Suppressor macrophage (primary cell): ENCODE results near the gene BAMBI.
"Not testable (repeated sequence)": the region's sequence is repeated elsewhere in the genome, so short reads cannot be mapped to it uniquely, and the experiment has no call there.

ENCODE experiments used
- DNase-seq, 4 experiments: peaks; one replicate each; pipeline ENCODE4 v3.0.0-alpha.2; 2020 to 2022
- total RNA-seq, 17 experiments: gene quantifications; one replicate each; lab custom pipeline; 2026; ENCODE audit warnings: mixed read lengths in 6 of 17, inconsistent platforms in 3 of 17; lab: John Stamatoyannopoulos, UW

Gene BAMBI, protein sequence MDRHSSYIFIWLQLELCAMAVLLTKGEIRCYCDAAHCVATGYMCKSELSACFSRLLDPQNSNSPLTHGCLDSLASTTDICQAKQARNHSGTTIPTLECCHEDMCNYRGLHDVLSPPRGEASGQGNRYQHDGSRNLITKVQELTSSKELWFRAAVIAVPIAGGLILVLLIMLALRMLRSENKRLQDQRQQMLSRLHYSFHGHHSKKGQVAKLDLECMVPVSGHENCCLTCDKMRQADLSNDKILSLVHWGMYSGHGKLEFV
- total RNA-seq = 0.97 to 11.1 (median 2.8) reads per million in 17 experiments

DNA sequence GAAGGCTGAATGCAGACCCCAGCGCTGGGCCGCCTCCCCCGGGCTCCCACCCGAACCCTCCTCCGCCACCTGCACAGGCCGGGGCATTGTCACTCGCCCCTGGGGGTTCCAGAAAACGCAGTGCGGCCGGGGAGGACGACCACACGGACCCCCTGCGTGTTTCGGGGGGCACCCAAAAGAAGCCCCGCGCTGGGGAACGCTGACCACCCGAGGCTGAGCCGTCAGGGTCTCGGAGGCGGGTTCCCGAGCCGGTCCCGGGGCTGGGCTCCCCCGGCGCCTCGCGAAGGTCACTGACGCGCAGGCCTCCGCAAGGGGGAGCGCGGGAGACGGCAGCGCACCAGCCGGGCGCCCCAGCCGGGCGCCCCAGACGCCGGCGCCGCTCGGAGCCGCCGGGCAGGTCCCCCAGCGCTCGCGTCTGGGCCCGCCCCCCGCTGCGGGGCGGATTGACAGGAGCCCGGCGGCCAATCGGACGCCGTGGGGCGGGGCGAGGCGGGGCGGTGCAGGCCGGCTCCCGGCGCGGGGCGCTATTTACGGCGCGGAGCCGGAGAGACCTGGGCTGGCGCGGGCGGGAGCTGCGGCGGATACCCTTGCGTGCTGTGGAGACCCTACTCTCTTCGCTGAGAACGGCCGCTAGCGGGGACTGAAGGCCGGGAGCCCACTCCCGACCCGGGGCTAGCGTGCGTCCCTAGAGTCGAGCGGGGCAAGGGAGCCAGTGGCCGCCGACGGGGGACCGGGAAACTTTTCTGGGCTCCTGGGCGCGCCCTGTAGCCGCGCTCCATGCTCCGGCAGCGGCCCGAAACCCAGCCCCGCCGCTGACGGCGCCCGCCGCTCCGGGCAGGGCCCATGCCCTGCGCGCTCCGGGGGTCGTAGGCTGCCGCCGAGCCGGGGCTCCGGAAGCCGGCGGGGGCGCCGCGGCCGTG, at the start of gene BAMBI:
BAMBI (plus strand) TSS at position 554 of the 920 bp plus-strand sequence. CDS start 377 bp downstream, outside the sequence.
- DNase-seq = peak; percentile 96 to 99 (median 98)

DNA sequence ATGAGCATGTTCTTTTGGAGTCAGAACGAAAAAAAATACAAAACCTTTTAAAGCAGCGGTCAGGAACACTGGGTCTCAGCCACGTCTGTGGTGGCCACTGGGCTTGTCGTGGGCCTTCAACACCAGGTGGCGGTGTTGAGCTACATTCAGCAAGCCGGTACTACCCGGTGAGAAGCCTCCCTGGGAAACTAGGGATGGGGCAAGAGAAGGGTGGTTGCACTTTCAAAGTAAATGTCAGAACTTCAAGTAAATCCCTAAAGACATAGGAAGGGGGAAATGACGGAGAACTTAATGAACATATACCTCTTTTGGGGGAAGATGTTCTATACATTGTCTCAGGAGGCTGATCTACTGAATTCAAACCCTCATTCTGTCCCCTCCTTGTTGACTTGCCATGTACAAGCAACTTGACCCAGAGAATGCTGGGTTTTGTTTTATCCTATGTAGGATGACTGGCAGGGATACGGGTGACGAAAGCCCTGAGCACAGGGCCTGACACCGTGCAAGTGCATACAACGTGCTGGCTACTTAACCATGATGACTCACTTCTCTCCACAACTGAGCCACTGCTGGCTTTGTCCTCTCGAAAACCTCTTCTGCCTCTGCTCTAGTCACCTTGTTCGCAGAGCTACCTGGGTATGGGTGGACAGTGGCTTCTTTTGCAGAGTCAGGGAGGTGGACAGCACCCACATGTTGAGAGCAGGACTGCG, 49.0 kb upstream of the BAMBI start:
- peak; percentile 81 to 88 (median 86) for DNase-seq

DNA sequence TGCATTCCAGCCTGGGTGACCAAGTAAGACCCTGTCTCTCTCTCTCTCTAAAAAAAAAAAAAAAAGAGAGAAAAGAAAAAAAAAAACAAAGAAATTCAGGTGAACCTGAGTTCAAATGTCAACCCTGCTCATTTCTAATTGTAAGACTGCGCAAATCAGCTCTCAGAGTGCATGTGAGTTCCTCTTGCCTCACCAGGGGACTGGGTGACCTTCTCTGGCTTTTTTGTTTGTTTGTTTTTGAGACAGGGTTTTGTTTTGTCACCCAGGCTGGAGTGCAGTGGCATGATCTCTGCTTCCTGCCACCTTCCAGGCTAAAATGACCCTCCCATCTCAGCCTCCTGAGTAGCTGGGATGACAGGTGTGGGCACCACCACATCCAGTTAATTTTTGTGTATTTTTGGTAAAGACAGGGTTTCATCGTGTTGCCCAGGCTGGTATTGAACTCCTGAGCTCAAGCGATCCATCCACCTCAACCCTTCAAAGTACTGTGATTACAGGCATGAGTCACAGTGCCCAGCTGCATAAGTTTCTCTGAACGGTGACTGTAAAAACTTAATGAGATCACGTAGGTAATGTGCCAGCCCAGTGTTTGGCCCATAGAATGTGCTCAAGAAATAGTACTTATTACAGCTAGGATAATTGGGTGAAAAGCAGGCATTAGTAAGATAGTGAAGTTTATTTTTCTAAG, 45.3 kb upstream of the BAMBI start:
- DNase-seq = no peak

DNA sequence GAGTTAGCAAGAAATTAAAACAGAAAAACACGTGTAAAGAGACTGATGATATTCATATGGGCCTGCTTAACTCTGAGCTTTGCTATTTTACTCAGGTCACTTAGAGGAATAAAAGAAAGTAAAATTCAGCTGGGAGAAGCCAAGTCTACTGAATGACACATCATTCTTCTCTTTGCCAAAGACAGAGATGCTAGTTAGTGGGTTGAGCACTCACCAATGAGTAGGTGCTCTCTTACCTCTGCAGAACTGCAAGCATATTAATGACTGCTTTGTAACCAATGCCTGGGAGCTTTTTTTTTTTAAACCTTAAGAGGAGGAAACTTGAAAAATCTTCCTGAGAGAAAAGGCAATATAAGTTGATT, 44.8 kb upstream of the BAMBI start:
- DNase-seq = no peak

DNA sequence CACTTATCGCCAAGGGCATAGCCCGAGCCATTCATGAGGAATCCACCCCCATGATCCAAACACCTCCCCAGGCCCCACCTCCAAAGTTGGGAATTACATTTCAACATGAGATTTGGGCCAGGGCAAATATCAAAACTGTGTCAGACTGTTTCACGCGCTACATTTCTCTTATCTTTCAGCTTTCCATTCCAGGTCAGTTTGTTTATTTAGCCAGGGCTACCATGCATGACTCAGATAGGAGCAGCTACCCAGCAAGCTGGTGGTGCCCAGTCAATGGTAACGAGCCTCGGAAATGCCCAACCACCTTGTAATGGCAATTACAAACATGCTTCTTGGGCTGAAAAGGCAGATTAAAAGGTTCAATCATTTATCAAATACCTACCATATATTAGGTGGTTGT, 43.6 kb upstream of the BAMBI start:
- DNase-seq = no peak

DNA sequence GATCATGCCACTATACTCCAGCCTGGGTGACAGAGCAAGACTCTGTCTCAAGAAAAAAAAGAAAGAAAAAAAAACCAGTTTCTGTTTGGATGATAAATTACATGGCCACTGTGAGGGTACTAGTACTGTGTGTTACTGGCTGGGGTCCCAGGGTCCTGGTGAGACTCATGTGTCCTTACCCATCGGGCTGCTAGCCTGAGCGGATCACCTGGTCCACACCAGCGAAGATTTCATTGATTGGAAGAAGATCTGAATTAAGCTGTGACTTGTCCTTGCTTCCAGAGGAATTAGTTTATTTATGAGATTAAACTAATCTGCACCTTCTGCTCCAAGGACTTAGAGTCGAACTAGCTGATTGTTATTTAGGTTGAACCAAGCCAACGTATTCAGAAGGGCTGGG, 40.0 kb upstream of the BAMBI start:
- DNase-seq = no peak

DNA sequence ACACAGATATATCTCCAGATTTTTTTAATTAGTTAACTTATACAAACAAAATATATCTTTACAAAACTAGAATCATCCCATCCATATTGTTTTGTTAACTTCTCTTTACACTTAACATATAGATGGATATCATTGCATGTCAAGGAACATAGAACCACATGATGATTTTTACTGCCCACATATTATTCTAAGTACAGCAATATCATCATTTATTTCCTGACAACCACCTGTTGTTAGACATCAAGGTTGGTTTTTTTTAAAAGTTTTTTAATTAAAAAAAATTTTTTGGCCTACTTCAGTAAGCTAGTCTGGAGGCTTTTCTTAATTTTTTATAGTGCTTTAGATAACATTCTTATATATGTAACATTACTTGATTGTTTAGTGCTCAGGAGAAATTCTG, 38.9 kb upstream of the BAMBI start:
- DNase-seq = no peak

DNA sequence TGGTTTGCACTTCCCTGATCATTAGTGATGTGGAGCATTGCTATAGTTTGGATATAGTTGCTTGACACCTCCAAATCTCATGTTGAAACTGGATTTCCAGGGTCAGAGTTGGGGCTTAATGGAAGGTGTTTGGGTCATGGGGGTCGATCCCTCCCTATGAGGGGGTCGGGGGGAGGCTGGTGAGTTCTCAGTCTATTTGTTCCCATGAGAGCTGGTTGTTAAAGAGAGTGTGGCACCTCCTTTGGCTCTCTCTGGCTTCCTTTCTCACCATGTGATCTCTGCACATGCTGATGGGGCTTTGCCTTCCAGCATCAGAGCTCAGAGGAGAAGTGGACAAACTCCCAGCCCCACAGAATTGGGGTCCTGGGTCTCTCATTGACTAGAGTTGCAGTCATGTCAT, 36.8 kb upstream of the BAMBI start:
- DNase-seq = no peak

DNA sequence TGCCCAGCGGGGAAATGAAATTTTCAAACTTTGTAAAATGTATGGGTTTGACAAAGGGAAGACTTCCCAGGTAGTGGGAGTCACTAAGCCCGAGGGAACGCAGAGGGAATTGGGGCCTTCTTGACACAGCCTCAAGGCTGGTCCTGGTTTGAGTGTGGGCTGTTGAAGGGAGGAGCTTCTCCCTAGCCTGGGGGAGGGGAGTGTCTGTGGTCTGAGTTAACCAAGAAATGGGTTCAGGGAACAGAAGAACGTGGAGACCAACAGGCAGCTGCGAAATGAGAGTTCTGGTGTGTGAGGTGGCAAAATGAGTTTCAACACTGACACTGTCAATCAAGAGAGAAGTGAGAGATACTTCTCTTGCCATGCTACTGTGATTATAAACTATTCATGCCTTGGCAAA, 32.7 kb upstream of the BAMBI start:
- no peak for DNase-seq

DNA sequence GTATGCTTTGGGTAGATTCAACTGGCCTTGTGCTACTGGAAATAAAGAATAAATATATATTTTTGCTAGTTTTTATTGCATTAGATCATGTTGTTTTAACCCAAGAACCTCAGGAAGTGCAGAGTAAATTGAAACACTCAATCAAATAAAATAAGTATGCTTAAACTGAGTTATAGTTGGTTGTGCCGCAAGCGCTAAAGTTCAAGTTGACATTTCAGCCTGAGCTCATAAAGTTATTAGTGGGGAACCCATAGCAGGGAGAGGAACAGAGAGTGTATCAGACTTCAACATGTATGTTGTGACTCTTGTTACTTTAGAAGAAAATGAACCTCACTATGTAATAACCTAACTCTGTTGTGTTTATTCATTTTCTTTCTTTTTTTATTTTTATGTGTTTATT, 25.2 kb upstream of the BAMBI start:
- no peak for DNase-seq

DNA sequence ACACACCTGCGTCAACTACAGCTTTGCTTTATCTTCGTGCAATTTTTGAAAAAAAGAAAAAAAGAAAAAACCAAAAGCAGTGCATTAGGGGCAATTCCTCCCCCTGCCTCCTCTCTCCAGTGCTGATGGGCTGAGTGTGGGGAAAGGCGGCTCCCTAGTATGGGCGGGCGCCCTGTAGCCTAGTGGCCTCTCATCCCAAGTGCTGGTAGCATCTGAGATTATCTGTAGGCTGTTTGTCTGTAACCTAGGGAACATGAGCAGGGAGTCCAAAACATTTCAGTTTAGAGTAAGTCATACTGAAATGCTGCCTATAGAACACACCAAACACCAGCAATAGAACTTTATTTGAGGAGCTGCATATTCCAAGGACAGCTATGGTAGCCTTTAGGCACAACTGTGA, 24.6 kb upstream of the BAMBI start:
- DNase-seq = no peak

DNA sequence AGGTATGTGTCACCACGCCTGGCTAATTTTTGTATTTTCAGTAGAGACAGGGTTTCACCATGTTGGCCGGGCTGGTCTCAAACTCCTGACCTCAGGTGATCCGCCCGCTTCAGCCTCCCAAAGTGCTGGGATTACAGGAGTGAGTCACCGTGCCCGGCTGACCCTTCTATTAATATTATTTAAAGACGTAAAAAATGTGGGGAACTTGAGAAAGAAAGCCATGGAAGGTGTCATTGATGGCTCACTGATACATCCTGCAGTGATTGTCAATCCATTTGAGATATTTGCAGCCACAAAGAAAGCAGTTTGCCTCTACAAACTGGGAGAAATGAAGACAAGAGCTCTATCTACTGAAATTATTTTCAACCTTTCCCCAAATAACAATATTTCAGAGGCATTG, 18.5 kb upstream of the BAMBI start:
- DNase-seq = not testable (repeated sequence)

DNA sequence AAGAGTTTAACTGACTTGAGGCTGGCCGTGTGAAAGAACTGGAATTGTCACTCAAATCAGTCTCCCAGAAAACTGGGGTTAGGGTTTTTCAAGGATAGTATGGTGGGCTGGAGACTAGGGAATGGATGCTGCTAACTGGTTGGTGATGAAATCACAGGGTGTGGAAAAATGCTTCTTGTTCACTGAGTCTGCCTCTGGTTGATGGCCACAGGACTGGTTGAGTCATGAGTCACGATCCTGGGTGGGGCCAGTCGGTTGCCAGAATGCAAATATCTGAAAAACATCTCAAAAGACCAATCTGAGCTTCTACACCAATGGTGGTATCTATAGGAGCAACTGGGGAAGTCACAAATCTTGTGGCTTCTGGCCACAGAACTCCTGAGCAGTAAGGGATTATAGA, 16.3 kb upstream of the BAMBI start:
- DNase-seq = peak in 1 of 4 experiments; percentile 14

DNA sequence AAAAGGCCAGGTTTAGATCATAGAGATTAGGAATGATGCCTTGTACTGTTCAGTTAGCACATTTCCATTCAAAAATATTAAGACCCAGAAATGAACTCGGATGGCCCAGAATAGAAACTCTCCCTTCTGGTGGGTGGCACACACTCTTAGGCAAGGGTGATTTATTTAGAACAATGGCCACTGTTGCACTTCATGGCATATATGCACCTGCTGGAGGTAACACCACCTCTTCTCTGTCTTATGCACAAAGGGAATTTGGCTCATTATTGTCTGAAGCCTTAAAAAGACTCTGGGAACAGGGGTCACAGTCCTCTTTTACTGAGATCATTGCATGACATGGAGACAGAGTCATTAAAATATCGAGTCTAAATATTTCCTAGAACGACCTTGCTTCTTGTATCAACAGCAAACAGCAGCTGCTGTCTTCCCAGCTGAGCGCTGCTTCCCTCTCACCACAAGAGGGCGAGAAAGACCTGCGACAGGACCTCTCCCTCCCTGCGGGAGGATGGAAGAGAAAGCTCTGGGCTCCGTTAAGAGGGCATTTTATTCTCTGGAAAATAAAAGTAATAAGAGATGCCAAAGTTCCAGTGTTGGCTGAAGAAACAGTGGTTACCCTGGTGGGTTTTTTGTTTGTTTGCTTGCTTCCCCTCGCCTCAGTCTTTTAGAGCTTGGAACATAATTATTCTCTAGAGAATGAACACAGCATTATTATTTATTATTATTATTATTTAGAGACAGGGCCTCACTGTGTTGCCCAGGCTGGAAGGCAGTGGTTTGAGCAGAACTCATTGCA, 13.5 kb upstream of the BAMBI start:
- peak; percentile 77 to 91 (median 83) for DNase-seq

DNA sequence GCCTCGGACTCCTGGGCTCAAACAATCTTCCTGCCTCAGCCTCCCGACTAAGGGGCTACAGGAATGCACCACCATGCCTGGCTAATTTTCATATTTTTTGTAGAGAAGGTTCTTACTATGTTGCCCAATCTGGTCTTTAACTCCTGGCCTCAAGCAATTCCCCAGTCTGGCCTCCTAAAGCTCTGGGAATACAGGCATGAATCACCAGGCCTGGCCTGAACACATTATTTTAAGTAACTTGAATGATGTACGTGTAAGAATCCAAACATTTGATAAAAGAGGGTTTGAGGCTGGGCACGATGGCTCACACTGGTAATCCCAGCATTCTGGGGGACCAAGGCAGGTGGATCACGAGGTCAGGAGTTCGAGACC, 13.0 kb upstream of the BAMBI start:
- no peak for DNase-seq

DNA sequence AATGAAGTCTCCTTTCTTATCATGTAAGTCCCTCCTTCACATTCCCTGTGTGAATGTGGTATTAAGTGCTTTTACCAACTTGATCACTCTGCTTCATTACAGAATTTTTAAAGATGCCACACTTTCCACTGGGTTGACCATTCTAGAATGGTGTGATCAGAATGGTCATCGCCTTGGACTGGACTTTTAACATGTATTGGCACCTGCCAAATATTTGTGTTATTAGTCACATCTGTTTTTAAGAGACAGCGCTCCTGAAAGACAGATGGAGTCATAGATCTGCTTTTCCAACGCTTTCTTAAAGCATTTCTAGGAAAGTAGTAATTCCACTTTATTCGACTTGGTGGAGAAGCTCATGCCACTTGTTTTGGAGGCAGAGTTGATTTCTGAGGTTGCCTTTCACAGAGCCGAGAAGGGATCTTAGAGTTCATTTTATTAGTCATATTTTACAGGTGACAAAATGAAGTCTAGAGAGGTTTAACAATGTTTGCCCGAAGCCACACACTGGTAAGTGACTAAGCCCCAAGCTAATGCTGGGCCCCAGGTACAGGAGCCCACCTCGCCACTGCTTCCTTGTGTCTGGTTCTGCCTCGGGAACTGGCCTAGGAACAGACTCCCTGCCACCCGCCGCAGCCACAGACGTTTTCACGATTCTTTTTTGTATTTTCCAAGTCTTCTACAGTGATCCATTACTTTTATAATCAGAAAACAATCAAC, 10.4 kb upstream of the BAMBI start:
- DNase-seq = no peak

DNA sequence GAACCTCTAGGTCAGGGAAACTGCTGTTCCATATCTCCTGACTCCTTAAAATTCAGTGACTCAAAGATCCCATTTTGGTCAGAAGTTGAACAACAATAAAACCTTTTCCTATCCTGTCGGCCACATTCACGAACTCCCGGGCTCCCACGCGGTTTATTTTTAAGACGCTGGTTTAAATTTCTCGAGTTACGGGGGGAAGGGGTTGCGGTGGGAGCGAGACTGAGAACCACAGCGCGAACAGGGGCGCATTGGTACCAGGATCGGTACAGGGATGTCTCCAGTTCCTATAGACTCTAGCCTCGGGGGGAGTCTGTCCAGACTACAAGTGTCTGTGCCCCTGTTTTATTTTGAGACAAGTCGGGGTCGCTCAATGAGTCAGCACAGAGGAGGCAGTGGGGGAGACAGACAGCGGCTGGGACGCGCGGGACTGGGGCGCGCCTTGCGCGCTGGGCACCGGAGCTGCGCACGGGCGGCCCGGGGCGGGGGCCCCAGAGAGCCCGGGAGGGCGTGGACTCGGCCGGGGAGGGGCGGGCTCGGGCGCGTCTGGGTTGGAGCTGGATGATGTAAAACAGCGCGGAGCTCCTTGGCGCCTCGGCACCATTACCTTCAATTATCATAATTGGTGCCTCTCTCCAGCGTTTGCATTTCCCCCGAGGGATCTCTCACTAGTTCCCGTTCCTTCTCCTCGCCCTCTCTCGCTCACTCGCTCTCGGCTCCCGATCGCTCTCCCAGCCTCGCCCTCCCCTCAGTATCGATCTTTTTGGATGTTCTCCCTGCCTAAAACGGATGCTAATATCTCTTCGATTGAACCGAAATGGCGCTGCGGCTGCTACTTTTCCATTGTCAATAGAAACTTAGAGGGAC, 8.7 kb upstream of the BAMBI start:
- peak in 1 of 4 experiments; percentile 10 for DNase-seq

DNA sequence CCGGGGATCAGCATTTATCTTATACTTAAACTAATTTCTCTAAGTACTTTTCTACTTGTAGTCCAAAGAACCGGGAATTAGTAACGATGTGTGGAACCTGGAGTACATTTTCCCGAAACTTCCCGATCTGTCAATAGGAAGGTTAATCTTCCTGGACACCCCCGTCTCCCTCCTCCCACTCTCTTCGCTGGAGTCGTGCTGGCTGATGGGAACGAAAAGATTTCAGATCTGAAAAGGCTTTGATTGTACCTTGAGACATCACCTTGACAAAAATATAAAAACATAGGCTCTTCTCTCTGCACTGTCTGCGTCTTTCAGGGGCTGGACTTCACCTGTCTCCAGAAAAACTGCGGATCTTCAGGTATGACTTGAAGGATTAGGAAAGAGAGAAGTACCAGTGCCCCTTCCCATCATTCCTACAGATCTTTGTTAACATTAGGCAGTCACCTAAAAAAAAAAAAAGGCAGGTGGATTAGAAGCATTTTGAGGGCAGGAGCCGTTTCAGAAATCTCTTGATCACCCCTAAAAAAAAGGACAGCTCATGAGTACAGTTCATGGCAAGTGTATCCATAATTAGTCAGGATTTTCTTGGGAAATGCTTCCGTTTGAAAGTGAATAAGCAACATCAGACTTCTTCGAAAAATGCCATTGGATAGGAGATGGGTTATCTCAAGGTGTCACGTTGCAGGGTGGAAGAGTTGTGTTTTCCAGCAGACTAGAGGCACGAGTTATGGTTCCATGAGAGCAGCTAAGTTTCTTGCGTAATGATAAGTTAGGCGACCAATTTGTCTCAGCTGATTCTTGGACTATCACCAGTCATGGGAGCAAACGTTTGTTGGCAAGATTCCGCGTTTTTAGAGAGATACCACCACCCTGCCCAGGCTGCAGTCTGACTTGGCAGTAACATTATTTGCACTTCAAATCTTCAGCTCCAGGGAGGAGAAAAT, 7.8 kb upstream of the BAMBI start:
- no peak for DNase-seq

DNA sequence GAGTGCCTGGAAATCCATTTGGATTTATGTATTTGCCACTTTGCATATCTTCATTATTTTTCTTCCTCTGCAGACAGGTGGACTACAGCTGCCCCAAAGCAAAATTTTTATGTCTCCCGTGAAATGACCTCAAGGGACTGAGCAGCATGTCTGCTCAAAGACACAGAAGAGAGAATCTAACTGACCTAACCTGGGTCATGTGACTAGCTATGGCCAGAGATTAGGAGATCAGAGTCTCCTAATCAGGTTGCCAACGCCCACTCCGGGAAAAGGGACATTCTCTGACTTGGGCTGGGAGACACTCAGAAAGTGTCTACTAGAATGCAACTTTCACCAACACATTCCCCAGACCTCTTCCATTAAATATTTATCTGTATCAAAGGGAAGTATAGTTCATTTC, 2.5 kb upstream of the BAMBI start:
- no peak for DNase-seq
